HG03354 (cell line): ENCODE results near the gene GPSM1.

Experiments used
- ATAC-seq: cut with Tn5 transposase; IDR thresholded peaks from one replicate; pipeline ENCODE4 v1.9.1; 2021; ENCODE audit warnings: mild to moderate bottlenecking; ENCODE audit not compliant: unreplicated experiment, poor library complexity, severe bottlenecking

The GPSM1 gene

DNA sequence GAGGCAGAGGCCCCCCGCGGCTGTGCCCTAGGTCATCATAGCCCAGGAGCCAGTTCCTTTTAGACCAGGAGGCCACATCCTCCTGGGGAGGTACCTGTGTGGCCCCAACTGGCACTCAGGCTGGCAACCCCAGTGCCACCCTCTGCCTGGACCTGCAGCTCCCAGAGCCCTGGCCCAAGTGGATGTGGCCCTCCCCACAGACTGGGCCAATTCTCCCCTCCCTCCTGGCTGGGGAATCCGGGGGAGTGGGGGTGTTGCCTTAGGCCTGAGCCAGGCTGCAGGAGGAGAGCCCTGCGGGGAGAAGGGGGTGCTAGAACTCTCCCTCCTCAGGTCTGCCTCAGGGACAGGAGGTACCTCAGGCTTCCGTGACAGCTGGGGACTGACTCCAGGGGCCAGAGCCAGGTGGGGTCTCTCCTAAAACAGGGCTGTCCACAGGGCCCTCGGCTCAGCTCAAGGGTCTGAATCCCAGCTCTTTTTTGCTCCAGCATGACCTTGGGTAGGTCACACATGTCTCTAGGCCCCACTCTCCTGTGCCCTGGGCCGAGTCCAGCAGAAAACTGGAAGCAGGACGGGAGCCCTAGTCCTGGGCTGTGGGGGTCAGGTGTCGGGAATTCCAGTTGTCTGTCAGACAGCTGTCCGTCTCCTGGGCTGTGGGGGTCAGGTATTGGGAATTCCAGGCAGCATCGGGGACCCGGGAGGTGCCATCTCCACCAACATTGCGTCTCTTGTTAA, 26.6 kb downstream of the GPSM1 start:
- no peak for ATAC-seq

GRCh38 chr9:136354592-136355085, 27.3 kb downstream of the GPSM1 start:
- ATAC-seq: no peak

DNA sequence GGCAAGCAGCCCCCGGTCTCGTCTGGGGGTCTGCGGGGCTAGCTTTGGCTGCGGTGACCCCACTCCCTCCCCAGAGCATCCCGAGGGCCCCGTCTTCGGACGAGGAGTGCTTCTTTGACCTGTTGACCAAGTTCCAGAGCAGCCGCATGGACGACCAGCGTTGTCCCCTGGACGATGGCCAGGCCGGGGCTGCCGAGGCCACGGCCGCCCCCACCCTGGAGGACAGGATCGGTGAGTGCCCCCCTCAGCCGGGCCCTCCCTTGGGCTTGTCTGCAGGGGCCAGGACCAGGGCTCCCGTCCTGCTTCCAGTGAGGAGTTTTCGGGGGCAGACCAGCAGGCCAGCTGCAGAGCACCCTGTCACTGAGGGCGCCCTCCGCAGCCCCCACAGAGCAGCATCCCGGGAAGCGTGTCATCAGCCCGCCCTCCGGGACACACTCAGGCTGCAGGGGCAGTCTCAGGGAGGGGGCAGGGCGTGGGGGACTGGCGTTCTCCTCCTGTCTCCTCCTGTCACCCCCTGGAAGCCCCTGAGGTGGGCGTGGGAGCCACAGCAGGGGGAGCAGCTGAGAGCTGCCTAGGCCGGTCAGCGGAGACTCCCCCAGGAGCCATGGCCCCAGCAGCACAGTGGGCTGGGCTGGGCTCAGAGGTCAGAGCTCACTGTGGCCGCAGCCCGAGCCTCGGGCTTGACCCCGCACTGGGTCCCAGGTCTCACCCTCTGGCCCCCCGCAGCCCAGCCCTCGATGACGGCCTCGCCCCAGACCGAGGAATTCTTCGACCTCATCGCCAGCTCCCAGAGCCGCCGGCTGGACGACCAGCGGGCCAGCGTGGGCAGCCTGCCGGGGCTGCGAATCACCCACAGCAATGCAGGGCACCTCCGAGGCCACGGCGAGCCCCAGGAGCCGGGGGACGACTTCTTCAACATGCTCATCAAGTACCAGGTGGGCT, 28.5 kb downstream of the GPSM1 start:
- ATAC-seq: no peak

- no peak for ATAC-seq
Observed at GRCh38 chr9:136357202-136357725, 29.9 kb downstream of the GPSM1 start.

GRCh38 chr9:136358016-136358415, 30.7 kb downstream of the GPSM1 start:
- no peak for ATAC-seq

DNA sequence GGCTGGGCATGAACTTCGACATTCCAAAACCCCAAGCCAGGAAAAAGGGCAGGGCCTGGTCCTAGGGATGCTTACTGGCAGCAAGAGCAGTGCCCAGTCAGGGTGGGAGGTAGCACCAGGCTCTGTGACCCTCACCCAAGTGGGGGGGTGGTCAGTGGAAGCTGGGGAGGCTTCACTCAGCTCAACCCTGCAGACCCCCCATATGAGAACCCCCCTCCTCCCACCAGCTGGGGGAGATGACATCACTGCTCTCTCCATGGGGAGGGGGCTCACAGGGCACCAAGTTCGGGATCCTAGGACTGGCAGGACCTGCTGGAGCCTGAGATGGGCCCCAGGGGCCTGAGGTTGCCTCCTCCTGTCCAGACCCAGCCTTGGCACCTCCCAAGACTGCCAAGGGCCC, 31.5 kb downstream of the GPSM1 start:
- no peak for ATAC-seq

DNA sequence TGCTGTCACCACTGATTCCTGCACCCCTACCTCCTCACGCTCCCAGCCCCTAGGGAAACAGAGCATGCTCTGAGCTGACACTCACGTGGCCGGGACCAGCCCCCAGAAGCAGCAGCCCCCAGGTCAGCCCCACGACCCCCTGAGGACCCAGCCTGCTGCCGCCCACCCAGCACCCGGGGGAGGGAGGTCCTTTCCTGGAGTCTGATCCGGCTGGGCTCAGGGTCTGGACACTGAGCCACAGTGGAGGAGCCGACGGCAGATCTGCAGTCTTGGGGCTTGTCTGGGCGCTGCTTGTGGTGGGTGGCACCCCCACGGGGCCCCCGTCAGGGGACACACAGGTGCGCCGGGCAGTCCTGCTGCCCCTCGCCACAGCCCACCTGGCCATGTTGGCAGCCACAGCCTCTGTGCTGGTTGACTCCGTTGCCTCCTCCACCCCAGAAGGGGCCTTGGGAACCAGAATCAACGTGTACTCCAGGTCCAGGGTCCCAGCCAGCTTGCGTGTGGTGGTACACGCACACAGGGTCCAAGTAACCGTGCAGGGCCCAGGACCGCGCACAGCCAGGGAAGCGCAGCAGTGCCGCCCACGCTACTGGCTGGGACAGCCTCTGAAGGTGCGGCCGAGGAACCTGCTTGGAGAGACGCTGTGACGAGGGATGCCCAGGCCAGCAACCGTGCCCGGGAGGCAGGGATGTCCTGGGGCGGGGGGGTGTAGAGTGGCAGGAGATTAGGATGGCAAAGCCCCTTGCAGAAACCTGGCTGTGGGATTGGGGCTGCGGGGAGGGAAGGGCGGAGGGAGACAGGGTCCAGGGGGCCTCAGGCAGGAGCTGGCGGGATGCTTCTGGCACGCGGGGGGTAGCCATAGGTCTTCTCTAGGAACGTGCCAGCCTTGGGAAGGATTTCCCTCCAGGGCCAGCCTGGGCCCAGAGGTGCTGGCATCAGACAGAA, 32.7 kb downstream of the GPSM1 start:
- no peak for ATAC-seq

DNA sequence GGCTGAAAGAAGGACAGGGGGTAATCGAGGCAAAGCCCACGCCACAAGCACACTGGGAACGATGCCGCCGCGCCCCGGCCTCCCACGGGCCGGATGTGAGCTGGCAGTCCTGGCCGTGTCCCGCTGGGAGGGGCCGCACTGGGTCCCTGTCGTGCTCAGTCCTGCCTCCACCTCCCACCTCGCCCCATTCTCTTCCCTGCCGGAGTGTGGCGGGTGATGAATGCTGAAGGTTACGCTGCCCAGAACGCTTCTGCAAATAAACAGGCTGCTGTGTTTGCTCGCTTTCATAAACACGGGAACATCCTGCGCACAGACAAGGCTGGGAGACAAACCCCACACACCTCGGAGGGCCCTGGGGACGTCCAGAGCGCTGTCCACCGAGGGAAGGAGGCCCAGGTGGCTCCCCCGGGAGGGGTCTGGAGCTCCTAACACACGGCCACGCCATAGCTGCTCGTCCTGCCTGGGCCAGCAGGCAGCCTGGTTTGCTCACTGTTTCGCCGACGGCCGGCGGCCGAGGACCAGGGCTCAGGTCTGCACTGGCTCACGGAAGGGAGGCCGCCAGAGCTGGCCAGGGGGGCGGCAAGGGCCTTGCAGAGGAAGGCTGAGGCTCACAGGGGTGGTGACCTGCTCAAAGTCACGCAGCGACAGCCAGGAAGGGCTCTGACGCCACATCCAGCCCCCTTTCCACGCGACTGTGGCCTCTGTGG, 33.9 kb downstream of the GPSM1 start:
- ATAC-seq: no peak

GRCh38 chr9:136361754-136362449, 34.6 kb downstream of the GPSM1 start:
- no peak for ATAC-seq

- no peak for ATAC-seq
Observed at GRCh38 chr9:136362450-136362784, 35.1 kb downstream of the GPSM1 start.

DNA sequence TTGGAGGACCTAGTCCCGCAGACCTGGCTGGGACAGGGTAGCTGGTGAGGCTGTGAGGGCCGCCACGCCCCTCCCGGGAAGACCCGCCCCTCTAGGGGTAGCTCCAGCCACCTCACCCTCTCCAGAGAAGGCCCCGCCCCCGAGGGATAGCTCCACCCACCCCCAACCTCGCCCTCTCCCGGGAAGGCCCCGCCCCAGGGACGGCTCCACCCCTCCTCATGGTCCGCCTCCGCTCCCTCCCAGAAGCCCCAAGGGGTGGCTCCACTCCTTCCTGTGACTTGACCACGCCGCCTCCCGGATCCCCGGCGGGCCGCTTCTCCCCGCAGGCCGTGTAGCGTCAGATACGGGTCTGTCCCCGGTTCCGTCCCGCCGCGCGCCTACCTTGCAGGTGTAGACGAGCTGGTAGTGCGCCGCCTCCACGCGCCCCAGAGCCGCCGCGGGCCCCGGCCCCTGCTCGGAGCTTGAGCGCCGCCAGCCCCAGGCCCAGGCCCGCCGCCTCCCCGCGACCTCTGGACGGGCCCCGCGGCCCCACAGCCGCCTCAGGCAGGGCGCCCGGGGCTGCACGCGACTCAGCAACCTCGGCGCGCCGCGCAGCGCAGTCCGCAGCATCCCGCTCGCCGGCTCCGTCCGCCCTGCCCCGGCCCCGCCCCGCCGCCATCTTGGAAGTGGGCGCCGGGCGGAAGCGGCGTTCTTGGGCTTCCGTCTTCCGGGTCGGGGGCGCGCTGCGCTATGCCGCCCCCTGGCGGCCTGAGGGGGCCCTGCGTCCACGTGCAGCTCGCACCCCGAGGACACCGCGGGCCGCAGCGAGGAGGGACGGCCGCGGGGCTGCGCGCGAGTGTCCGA, 36.0 kb downstream of the GPSM1 start, which contains the start of gene DNLZ:
DNLZ (minus strand) TSS at position 639 of the 843 bp plus-strand sequence; CDS start at position 609, 30 bp downstream.
- ATAC-seq: peak; percentile 77

- ATAC-seq: no peak
Observed at GRCh38 chr9:136363949-136364748, 36.8 kb downstream of the GPSM1 start.

DNA sequence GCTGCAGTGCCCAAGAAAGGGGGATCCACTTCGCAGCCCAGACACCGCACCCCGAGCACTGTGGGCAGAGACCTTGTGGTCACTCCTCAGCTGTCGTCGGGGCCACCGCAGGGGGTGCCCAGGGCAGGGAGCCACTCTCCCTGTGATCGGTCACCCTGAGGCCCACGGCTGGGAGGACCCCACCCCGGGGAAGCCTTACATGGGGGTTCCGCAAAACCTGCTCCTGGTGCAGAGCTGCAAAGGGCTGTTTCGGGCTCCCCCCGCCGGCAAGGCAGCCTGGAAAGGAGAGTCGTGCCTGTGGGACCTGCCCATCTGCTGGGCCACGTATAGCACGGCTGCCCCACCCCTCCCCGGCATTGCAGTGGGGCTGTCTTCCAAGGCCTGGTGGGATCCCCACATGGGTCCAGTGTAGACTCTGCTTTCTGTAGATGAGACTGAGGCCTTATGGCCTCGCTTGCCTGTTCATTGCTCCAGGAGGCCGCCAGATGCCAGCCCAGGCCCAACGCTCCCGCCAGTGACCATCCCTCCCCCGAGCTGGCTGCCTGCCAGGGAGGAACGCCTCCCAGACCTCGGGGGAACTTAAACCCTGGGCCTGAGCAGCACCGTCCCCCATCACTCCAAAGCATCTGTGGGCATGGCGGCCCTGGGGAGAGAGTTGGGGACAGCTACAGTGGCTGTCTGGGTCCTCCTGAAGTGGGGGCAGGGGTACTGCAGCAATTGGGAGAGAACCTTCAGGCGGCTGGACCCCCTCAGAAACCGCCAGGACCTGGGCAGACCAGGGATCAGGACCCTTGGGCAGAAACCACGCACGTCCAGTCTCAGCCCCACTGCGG, 37.8 kb downstream of the GPSM1 start:
- no peak for ATAC-seq

GRCh38 chr9:136365775-136366222, 38.5 kb downstream of the GPSM1 start:
- no peak for ATAC-seq

DNA sequence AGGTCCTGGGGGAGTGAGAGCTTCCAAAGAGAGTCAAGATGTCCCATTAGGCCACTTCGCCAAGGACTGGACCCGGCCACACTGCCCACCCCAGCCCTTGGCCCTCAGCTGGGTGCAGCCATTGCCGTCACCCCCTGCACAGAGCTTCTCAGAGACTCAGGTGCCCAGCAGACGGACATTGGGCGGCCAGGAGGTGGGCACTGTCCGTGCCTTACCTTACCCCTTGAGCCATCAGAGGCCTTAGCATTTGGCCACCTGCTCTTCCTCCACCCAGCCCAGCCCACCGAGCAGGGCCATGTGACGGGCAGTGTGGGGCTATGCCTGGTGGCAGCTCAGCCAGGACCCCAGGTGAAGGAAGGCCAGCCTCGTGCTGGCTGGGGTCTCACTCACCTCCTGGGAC, 39.5 kb downstream of the GPSM1 start:
- no peak for ATAC-seq
